Activated CD8-positive, alpha-beta T cell treated with anti-CD3 and anti-CD28 coated beads, Interleukin-2, amount 10 ng/mL, durations not matched to agents 7 days and 5 days (primary cell): ENCODE results near the gene SCN4B. TPM values are rescaled to one million over a fixed set of nuclear protein-coding genes. Genes with fewer than 3 reads are reported as not detected.
"Not testable (repeated sequence)": the region's sequence is repeated elsewhere in the genome, so short reads cannot be mapped to it uniquely, and the experiment has no call there.

Experiments
- ATAC-seq: fragments of 150-1000 bp; cut with Tn5 transposase; one replicate; pipeline ENCODE4 v1.10.0; 2021; ENCODE audit warnings: moderate library complexity
- CTCF ChIA-PET: fragments of 350-600 bp; sonication (Branson Sonifier 250); formaldehyde crosslinking; loops from one replicate; lab custom pipeline; 2021; ENCODE audit warnings: antibody characterized with exemption; lab: Charles Lee
- POLR2A ChIA-PET: fragments of 350-600 bp; sonication (Branson Sonifier 250); formaldehyde crosslinking; loops from one replicate; lab custom pipeline; 2021; ENCODE audit warnings: antibody characterized with exemption; lab: Charles Lee
- DNase-seq: peaks from one replicate; pipeline ENCODE4 v3.0.0-alpha.2; 2020
- H3K27ac Mint-ChIP-seq: one replicate; pipeline ENCODE4 v1.8.0; 2021; ENCODE audit warnings: mild to moderate bottlenecking, mixed read lengths
- H3K27me3 Mint-ChIP-seq: one replicate; pipeline ENCODE4 v1.8.0; 2021; ENCODE audit warnings: low read depth, mixed read lengths
- H3K36me3 Mint-ChIP-seq: one replicate; pipeline ENCODE4 v1.8.0; 2021; ENCODE audit warnings: low read depth, mixed read lengths
- H3K4me1 Mint-ChIP-seq: one replicate; pipeline ENCODE4 v1.8.0; 2021; ENCODE audit warnings: low read depth, mixed read lengths
- H3K4me3 Mint-ChIP-seq: one replicate; pipeline ENCODE4 v1.8.0; 2021; ENCODE audit warnings: mild to moderate bottlenecking, mixed read lengths
- H3K9me3 Mint-ChIP-seq: one replicate; pipeline ENCODE4 v1.8.0; 2022; ENCODE audit warnings: mixed read lengths; ENCODE audit not compliant: insufficient read depth
- total RNA-seq, 2 experiments: library from RNA; stranded (reverse); gene quantifications; one replicate each; pipeline ENCODE4 v1.2.3, GENCODE V29; 2021

The SCN4B gene
- under 1 TPM; 0.05 TPM for total RNA-seq

- DNase-seq (no peak), ATAC-seq (peak; percentile 61)
- Mint-ChIP-seq H3K9me3 (no peaks in the 10 kb centered on the region), H3K4me3 (peak within 1 kb of the TSS; percentile 59), H3K27ac (no peak within 1 kb of the TSS), H3K27me3 (peaks cover 73% of the 10 kb centered on the region), H3K4me1 (peaks cover 28% of the 10 kb centered on the region), H3K36me3 (no peaks in the 10 kb centered on the region)
- CTCF ChIA-PET: interaction anchor here (0.9 to 1.7 kb wide), 4 partner anchors 8 to 657 kb away, joined by 3 to 6 read pairs (median 5); no protein-coding TSS in a partner anchor
- POLR2A ChIA-PET: interaction anchor here (0.6 kb wide), 1 partner anchor 287 kb away, joined by 5 read pairs; no protein-coding TSS in a partner anchor
These were observed at the start of gene SCN4B for GRCh38 chr11:118152552-118153471. SCN4B (minus strand) TSS chr11:118152823; CDS start chr11:118152673, 150 bp downstream.

DNA sequence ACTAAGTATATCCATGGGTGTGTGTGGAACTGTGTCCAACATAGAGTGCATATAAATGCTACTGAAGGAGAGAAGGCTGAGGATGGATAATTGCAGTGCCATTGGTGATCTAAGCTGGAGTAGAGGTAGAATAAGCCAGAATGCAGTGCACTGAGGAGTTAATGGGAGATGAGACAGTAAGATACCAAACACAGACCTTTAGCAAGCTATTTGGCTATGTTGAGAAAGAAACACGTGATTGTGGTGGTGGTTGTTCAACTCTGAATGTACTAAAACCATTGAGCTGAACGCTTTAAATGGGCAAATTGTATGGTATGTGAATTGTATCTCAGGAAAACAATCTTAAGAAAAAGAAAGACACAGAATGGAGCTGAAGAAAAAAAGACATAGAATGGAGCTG lies 49.3 kb upstream of the SCN4B start:
- no peak overlapping the region for H3K4me3 Mint-ChIP-seq
- DNase-seq (no peak), ATAC-seq (peak; percentile 6)
- CTCF ChIA-PET: interaction anchor here (0.7 to 8.4 kb wide), 28 partner anchors 9 to 243 kb away, joined by 3 to 128 read pairs (median 4); partner anchors contain the start of genes CD3D, CD3E, JAML and MPZL3
- POLR2A ChIA-PET: interaction anchor here (0.6 to 5.2 kb wide), 15 partner anchors 9 to 197 kb away, joined by 3 to 101 read pairs (median 4); partner anchors contain the start of genes CD3D, JAML and MPZL3
- H3K27me3 Mint-ChIP-seq: no peaks in the 10 kb centered on the region
- H3K9me3 Mint-ChIP-seq: no peaks in the 10 kb centered on the region
- H3K4me1 Mint-ChIP-seq: peaks cover 36% of the 10 kb centered on the region
- peaks cover 35% of the 10 kb centered on the region for H3K36me3 Mint-ChIP-seq
- no peak overlapping the region for H3K27ac Mint-ChIP-seq

DNA sequence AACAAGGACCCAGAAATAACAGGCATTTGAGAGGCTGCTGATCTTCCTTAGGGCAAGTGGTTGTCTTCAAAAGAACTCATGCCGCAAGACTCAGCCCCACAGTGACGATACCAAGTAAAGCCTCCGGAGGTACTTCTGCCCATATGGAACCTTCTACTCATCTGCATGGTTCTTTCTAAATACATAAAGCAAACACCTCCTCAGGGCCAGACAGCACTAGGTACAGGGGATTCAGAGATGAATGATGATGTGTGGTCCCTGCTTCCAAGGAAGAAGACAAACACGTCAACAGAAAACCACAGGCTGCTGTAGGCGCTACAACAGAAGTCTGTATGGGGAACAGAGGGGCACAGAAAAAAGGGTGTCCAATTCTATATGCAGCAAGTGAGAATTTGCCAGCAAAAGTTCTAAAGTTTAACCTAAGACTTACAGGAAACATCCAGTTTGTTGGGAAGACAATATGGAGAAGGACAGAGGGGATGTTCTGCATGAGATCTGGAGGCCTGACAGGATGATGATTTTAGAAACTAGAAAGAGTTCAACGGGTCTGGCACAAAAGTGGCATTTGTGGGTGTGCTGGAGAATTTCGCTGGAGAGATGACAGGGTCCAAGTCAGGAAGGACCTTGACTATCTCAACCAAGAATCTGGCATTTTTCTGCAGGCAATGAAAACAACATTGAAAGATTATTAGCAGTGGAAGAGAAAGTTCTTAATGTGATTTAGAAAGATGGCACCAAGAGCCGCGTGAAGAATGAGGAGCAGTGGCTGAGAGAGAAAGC lies 48.5 kb upstream of the SCN4B start:
- peaks cover 40% of the 10 kb centered on the region for H3K36me3 Mint-ChIP-seq
- ChIA-PET POLR2A (interaction anchor here (1.2 to 5.2 kb wide), 7 partner anchors 11 to 103 kb away, joined by 4 to 101 read pairs (median 6); partner anchors contain the start of genes JAML and MPZL3), CTCF (interaction anchor here (0.8 to 8.4 kb wide), 12 partner anchors 17 to 204 kb away, joined by 3 to 128 read pairs (median 8); partner anchors contain the start of gene JAML)
- no peak overlapping the region for H3K4me3 Mint-ChIP-seq
- no peaks in the 10 kb centered on the region for H3K27me3 Mint-ChIP-seq
- peaks cover 27% of the 10 kb centered on the region for H3K4me1 Mint-ChIP-seq
- peak; percentile 79 for DNase-seq
- no peaks in the 10 kb centered on the region for H3K9me3 Mint-ChIP-seq
- ATAC-seq: peak; percentile 77
- no peak overlapping the region for H3K27ac Mint-ChIP-seq

- CTCF ChIA-PET: interaction anchor here (0.7 to 2.9 kb wide), 3 partner anchors 42 to 95 kb away, joined by 4 to 74 read pairs (median 35); no protein-coding TSS in a partner anchor
- no peaks in the 10 kb centered on the region for H3K27me3 Mint-ChIP-seq
- DNase-seq (no peak), ATAC-seq (peak; percentile 2)
- H3K4me1 Mint-ChIP-seq: peaks cover 22% of the 10 kb centered on the region
- H3K36me3 Mint-ChIP-seq: peaks cover 43% of the 10 kb centered on the region
- H3K4me3 Mint-ChIP-seq: no peak overlapping the region
- POLR2A ChIA-PET: interaction anchor here (1.3 kb wide), 1 partner anchor 24 kb away, joined by 5 read pairs; the partner anchor contains the start of gene JAML
- no peak overlapping the region for H3K27ac Mint-ChIP-seq
- H3K9me3 Mint-ChIP-seq: no peaks in the 10 kb centered on the region
These were observed 47.9 kb upstream of the SCN4B start for GRCh38 chr11:118200497-118200896.

- ChIA-PET POLR2A (interaction anchor here (0.8 to 1.9 kb wide), 7 partner anchors 15 to 105 kb away, joined by 3 to 11 read pairs (median 4); partner anchors contain the start of gene MPZL3), CTCF (interaction anchor here (0.7 to 2.9 kb wide), 48 partner anchors 11 to 674 kb away, joined by 3 to 80 read pairs (median 9); partner anchors contain the start of genes ATP5MG, CD3D, CD3E and CD3G)
- no peak overlapping the region for H3K4me3 Mint-ChIP-seq
- no peak for ATAC-seq
- no peaks in the 10 kb centered on the region for H3K27me3 Mint-ChIP-seq
- peaks cover 56% of the 10 kb centered on the region for H3K36me3 Mint-ChIP-seq
- peak overlapping the region; percentile 72 for H3K27ac Mint-ChIP-seq
- DNase-seq: no peak
- peaks cover 17% of the 10 kb centered on the region for H3K4me1 Mint-ChIP-seq
- H3K9me3 Mint-ChIP-seq: no peaks in the 10 kb centered on the region
These were observed 46.5 kb upstream of the SCN4B start for GRCh38 chr11:118199135-118199534.

DNA sequence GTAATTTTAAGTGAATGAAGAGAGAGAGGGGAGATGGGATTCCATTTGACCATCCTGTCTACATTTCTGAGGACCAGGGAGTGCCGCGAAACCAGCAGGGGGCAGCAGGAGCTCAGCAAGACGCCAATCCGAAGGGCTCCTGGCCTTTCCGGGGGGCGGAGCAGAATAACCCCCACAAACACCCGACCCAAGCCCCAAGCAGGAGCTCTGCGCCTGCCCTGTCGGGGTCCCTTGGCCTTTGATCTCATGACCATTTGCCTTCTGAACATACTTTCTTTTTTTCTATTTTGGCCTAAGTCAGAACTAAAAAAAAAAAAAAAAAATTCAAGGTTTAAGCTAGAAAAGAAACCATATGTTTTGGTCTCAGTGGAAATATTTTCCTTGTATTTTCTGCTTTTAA lies 45.7 kb upstream of the SCN4B start:
- no peaks in the 10 kb centered on the region for H3K27me3 Mint-ChIP-seq
- ATAC-seq: peak; percentile 31
- peaks cover 64% of the 10 kb centered on the region for H3K36me3 Mint-ChIP-seq
- DNase-seq: peak; percentile 90
- peak overlapping the region; percentile 43 for H3K4me3 Mint-ChIP-seq
- H3K9me3 Mint-ChIP-seq: no peaks in the 10 kb centered on the region
- ChIA-PET CTCF (interaction anchor here (0.5 to 2.9 kb wide), 60 partner anchors 10 to 674 kb away, joined by 3 to 80 read pairs (median 6); partner anchors contain the start of genes ATP5MG, CD3D, CD3E and CD3G), POLR2A (interaction anchor here (0.6 to 1.9 kb wide), 12 partner anchors 13 to 145 kb away, joined by 3 to 11 read pairs (median 4); partner anchors contain the start of genes CD3G and MPZL3)
- peaks cover 17% of the 10 kb centered on the region for H3K4me1 Mint-ChIP-seq
- H3K27ac Mint-ChIP-seq: peak overlapping the region; percentile 72

- no peak for ATAC-seq
- H3K27ac Mint-ChIP-seq: no peak overlapping the region
- DNase-seq: no peak
These were observed 42.4 kb upstream of the SCN4B start for GRCh38 chr11:118194835-118195627.

DNA sequence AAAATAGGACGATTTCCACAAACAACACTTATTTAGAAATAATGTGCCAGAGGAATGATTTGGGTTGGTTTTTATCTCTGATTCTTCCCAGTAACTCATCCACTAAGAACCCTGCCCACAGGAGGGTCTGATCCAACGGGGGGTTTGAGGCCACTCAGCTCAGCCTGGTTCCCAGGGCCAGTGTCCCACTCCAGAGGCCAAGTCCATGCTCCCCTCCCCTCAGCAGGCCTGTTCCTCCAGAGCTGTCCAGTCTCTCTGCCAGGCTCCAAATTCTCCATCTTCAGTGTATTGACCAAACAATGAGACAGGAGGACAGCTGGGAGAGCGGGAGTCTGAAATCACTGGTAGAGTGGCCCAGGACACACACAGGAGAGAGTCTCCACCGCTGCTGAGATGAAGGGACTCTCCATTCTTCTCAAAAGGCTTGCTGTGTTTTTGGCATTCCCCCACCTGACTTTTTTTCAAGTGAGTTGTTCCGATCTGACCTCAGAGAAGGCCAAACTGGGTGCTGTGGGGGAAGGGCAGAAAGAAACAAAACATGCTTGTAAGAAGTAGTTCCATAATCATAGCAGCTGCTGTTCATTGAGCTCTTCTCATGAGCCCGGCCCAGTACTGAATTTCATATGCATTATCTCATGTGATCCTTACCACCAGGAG lies 41.4 kb upstream of the SCN4B start:
- no peaks in the 10 kb centered on the region for H3K9me3 Mint-ChIP-seq
- ATAC-seq (no peak), DNase-seq (no peak)
- no peak overlapping the region for H3K27ac Mint-ChIP-seq
- H3K4me1 Mint-ChIP-seq: peaks cover 13% of the 10 kb centered on the region
- H3K27me3 Mint-ChIP-seq: peaks cover 11% of the 10 kb centered on the region
- H3K36me3 Mint-ChIP-seq: peaks cover 80% of the 10 kb centered on the region
- ChIA-PET POLR2A (interaction anchor here (1.0 to 1.2 kb wide), 2 partner anchors 11 to 33 kb away, joined by 3 read pairs; no protein-coding TSS in a partner anchor), CTCF (interaction anchor here (1.1 to 1.4 kb wide), 3 partner anchors 67 to 102 kb away, joined by 4 to 5 read pairs (median 5); no protein-coding TSS in a partner anchor)
- no peak overlapping the region for H3K4me3 Mint-ChIP-seq

More at GRCh38 chr11:118194835-118195627, 42.4 kb upstream of the SCN4B start:
- Mint-ChIP-seq H3K36me3 (peaks cover 86% of the 10 kb centered on the region), H3K4me1 (peaks cover 17% of the 10 kb centered on the region), H3K4me3 (no peak overlapping the region), H3K9me3 (no peaks in the 10 kb centered on the region), H3K27me3 (peaks cover 6% of the 10 kb centered on the region)
- ChIA-PET POLR2A (interaction anchor here (1.2 kb wide), 1 partner anchor 10 kb away, joined by 3 read pairs; no protein-coding TSS in a partner anchor), CTCF (interaction anchor here (1.0 to 1.4 kb wide), 5 partner anchors 66 to 101 kb away, joined by 3 to 5 read pairs (median 4); no protein-coding TSS in a partner anchor)

DNA sequence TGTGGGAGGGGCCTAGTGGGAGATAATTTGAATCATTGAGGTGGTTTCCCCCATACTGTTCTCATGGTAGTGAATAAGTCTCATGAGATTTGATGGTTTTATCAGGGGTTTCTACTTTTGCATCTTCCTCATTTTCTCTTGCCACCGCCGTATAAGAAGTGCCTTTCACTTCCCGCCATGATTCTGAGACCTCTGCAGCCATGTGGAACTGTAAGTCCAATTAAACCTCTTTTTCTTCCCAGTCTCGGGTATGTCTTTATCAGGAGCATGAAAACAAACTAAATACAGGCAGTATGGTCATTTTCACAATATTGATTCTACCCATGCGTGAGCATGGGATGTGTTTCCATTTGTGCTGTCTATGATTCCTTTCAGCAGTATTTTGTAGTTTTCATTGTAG lies 40.2 kb upstream of the SCN4B start:
- H3K4me3 Mint-ChIP-seq, ATAC-seq, H3K4me1 Mint-ChIP-seq, H3K9me3 Mint-ChIP-seq, POLR2A ChIA-PET, H3K27ac Mint-ChIP-seq, CTCF ChIA-PET, DNase-seq: not testable (repeated sequence)
- Mint-ChIP-seq H3K36me3 (peaks cover 69% of the 10 kb centered on the region), H3K27me3 (peaks cover 19% of the 10 kb centered on the region)
